Measurements from ENCODE around the gene ARFGEF2.

DNA sequence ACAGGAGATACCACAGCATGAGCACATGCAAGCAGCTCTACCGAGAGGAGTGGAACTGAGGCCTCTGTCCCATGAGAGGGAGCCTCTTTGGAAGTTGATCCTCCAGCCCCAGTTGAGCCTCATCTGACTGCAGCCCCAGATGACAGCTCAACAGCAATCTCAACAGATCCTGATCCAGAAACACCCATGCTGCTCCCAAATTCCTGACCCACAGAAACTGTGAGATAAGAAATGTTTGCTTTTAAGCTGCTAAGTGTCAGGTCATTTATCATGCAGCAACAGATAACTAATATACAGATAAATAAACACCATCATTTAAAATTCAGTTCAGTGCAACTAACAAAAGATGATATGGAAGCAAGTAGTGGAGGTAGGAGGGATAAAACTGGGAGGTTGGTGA lies 4.8 kb upstream of the ARFGEF2 start:
- TF ChIP-seq, protein P1, sequence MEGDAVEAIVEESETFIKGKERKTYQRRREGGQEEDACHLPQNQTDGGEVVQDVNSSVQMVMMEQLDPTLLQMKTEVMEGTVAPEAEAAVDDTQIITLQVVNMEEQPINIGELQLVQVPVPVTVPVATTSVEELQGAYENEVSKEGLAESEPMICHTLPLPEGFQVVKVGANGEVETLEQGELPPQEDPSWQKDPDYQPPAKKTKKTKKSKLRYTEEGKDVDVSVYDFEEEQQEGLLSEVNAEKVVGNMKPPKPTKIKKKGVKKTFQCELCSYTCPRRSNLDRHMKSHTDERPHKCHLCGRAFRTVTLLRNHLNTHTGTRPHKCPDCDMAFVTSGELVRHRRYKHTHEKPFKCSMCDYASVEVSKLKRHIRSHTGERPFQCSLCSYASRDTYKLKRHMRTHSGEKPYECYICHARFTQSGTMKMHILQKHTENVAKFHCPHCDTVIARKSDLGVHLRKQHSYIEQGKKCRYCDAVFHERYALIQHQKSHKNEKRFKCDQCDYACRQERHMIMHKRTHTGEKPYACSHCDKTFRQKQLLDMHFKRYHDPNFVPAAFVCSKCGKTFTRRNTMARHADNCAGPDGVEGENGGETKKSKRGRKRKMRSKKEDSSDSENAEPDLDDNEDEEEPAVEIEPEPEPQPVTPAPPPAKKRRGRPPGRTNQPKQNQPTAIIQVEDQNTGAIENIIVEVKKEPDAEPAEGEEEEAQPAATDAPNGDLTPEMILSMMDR (IDR thresholded peaks at IDR 0.05): no peak
- TF ChIP-seq POLR2A (IDR thresholded peaks at IDR 0.05) (no peak), EP300 (IDR thresholded peaks at IDR 0.05) (no peak)
